A549 (cell line): ENCODE results near the gene COMT.

Source experiments
- CHD2 ChIP-seq: fragments of 150-350 bp; IDR thresholded peaks from 2 replicates; pipeline ENCODE4 v1.6.1; 2014; ENCODE audit warnings: low read length; ENCODE audit not compliant: partially characterized antibody
- EP300 ChIP-seq, 2 experiments: fragments of >200 bp; sonication (Bioruptor Twin); formaldehyde crosslinking; IDR thresholded peaks; 2 replicates in 1 of 2; 3 replicates in 1 of 2; pipeline ENCODE4 v1.6.1; 2016 to 2017
- KDM1A ChIP-seq: fragments of 200-600 bp; sonication (generic); IDR thresholded peaks from 2 replicates; pipeline ENCODE4 v1.6.1; 2016; ENCODE audit warnings: low read depth, mild to moderate bottlenecking
- NR3C1 ChIP-seq: fragments of >200 bp; sonication (Bioruptor Twin); formaldehyde crosslinking; IDR thresholded peaks from 3 replicates; pipeline ENCODE4 v1.6.1; 2017
- PHF8 ChIP-seq: fragments of 200-600 bp; sonication (generic); IDR thresholded peaks from 2 replicates; pipeline ENCODE4 v1.6.1; 2016; ENCODE audit warnings: low read depth, mild to moderate bottlenecking, antibody characterized with exemption, moderate library complexity, borderline replicate concordance
- POLR2A ChIP-seq: IDR thresholded peaks from 2 replicates; pipeline ENCODE4 v1.6.1; 2012; ENCODE audit warnings: mild to moderate bottlenecking, low read length
- POLR2AphosphoS2 ChIP-seq: conservative IDR thresholded peaks from 2 replicates; pipeline ENCODE4 v1.6.1; 2012; ENCODE audit warnings: low read length, improper control_type of control experiment, inconsistent platforms
- RFX5 ChIP-seq: fragments of 450-650 bp; IDR thresholded peaks from 2 replicates; pipeline ENCODE4 v1.7.1; 2014; ENCODE audit warnings: antibody characterized with exemption, mild to moderate bottlenecking, moderate library complexity
- SMC3 ChIP-seq: fragments of >200 bp; sonication (Bioruptor Twin); formaldehyde crosslinking; IDR thresholded peaks from 3 replicates; pipeline ENCODE4 v1.6.1; 2018; ENCODE audit warnings: inconsistent platforms
- ZNF302 ChIP-seq: fragments of 250-450 bp; sonication (Bioruptor Pico); IDR thresholded peaks from 2 replicates; pipeline ENCODE4 v1.9.0; 2021; ENCODE audit warnings: inconsistent platforms, mild to moderate bottlenecking, moderate library complexity
- TF ChIP-seq, protein P1 (sequence below): fragments of >200 bp; sonication (Bioruptor Twin); formaldehyde crosslinking; IDR thresholded peaks from 3 replicates; pipeline ENCODE4 v1.5.1; 2016
- TF ChIP-seq, protein P2 (sequence below): fragments of 450-650 bp; IDR thresholded peaks from 2 replicates; pipeline ENCODE4 v1.6.1; 2014; ENCODE audit warnings: antibody characterized with exemption

DNA sequence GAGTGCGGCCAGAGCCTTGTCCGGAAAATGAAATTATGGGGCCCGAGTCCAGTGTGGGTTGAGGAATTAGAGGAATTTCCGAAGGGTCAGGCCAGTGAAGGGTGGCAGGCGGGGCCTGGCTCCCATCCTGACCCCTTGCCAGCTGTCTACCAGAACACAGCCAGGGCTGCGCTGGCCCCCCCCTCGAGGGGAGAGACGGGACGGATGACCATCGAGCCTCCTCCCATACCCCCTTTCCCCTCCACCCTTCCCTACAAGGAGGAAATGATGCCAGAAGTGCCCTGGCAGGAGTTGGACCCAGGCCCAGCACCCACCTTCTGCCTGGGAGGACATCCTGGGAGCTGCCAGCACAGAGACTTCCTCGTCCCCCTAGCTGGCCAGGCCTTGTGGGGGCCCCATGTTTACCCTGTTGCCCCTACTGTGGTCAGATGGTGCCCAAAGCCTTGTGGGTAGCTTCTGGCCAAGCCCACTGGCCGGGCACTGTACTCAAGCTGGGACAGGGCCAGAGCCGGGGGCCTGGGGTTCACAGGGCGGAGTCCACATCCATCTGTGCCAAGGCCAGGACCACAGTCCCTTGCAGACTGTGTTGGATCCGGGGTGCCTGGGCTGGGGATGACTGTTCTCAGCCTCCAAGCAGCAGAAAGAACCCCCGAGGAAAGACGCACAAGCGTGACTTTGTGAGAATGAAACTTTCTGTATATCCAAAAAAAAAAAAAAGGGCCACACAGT, 54.2 kb downstream of the COMT start:
- TF ChIP-seq, protein P1, sequence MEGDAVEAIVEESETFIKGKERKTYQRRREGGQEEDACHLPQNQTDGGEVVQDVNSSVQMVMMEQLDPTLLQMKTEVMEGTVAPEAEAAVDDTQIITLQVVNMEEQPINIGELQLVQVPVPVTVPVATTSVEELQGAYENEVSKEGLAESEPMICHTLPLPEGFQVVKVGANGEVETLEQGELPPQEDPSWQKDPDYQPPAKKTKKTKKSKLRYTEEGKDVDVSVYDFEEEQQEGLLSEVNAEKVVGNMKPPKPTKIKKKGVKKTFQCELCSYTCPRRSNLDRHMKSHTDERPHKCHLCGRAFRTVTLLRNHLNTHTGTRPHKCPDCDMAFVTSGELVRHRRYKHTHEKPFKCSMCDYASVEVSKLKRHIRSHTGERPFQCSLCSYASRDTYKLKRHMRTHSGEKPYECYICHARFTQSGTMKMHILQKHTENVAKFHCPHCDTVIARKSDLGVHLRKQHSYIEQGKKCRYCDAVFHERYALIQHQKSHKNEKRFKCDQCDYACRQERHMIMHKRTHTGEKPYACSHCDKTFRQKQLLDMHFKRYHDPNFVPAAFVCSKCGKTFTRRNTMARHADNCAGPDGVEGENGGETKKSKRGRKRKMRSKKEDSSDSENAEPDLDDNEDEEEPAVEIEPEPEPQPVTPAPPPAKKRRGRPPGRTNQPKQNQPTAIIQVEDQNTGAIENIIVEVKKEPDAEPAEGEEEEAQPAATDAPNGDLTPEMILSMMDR, result no peak
- TF ChIP-seq NR3C1 (no peak), CHD2 (no peak), POLR2A (no peak), POLR2AphosphoS2 (no peak), ZNF302 (CRISPR knock-in tag) (no peak), SMC3 (no peak), EP300 (IDR thresholded peaks at IDR 0.05) (no peak), KDM1A (no peak), RFX5 (no peak), PHF8 (no peak)
- TF ChIP-seq, protein P2, sequence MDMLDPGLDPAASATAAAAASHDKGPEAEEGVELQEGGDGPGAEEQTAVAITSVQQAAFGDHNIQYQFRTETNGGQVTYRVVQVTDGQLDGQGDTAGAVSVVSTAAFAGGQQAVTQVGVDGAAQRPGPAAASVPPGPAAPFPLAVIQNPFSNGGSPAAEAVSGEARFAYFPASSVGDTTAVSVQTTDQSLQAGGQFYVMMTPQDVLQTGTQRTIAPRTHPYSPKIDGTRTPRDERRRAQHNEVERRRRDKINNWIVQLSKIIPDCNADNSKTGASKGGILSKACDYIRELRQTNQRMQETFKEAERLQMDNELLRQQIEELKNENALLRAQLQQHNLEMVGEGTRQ, result no peak
